Pancreas (tissue), 10 donors: Measurements from ENCODE around the gene HDAC4. TPM values are rescaled to one million over a fixed set of nuclear protein-coding genes. Genes with fewer than 3 reads are reported as not detected.

Source experiments
- ATAC-seq, 4 donors: fragments of 200-7000 bp; cut with Tn5 transposase; one replicate each; pipeline versions ENCODE4 v1.8.0 to v1.9.1; 2020; ENCODE audit warnings: mild to moderate bottlenecking in 4 of 4, moderate library complexity in 4 of 4
- DNase-seq, 6 donors: peaks; one replicate each; pipeline ENCODE4 v3.0.0-alpha.2; 2020
- FAIRE-seq: peaks from 2 replicates; lab custom pipeline; 2012; peaks lifted over from hg19 to GRCh38; lab: Jason Lieb, UNC
- H3K27ac ChIP-seq, 4 donors: fragments of 200-600 bp; sonication (generic); 1 replicate in 3 of 4; 2 replicates in 1 of 4; pipeline versions ENCODE4 v1.5.0 to v1.8.0; 2020
- H3K27me3 ChIP-seq, 4 donors: fragments of 200-600 bp; one replicate each; pipeline ENCODE4 v1.8.0; 2021
- H3K36me3 ChIP-seq, 3 donors: fragments of 200-600 bp; sonication (generic) in 1 of 3; one replicate each; pipeline versions ENCODE4 v1.5.0 to v1.8.0; 2020 to 2021
- H3K4me1 ChIP-seq, 3 donors: fragments of 200-600 bp; one replicate each; pipeline ENCODE4 v1.8.0; 2021
- H3K4me3 ChIP-seq, 4 donors: fragments of 200-600 bp; sonication (generic) in 2 of 4; one replicate each; pipeline versions ENCODE4 v1.5.0 to v1.8.0; 2020 to 2021
- H3K9me3 ChIP-seq, 4 donors: fragments of 200-600 bp; one replicate each; pipeline ENCODE4 v1.8.0; 2021
- CTCF ChIP-seq, 4 donors: fragments of 200-600 bp; sonication (generic) in 3 of 4; IDR thresholded peaks; one replicate each; pipeline versions ENCODE4 v1.5.0 to v1.8.0; 2021; ENCODE audit warnings: antibody characterized with exemption in 4 of 4
- WGBS, 2 donors: extraction: QIAGEN DNeasy Blood & Tissue Kit; methylation state at CpG; one replicate each; pipeline ENCODE4 v1.1.7; 2013; 5-methylcytosine and 5-hydroxymethylcytosine counted together
- intact Hi-C, 3 donors: fragments of 100-400 bp; cut with DNase I; formaldehyde crosslinking; loops; one replicate each; pipeline versions ENCODE4 v1.11.1 to v1.14.2; 2022
- polyA plus RNA-seq, 2 donors: library from polyadenylated mRNA; stranded (reverse); fragments of 200-250 nt; gene quantifications; one replicate each; pipeline ENCODE4 v1.2.3, GENCODE V29; 2013
- total RNA-seq, 6 donors: library from RNA; stranded (reverse); fragmentation: NEBNext Ultra II Directional in 4 of 6; extraction: Animal tissue kit (Norgen Biotek cat#: 25700) in 4 of 6; gene quantifications; one replicate each; pipeline versions ENCODE4 v1.2.1 to v1.2.4, GENCODE V29; 2021 to 2023
- donor health status: healthy with polysubstance abuse.
- donor health status: DM: no; HTN: no; CAD: no; lungs with moderate emphysema.
- donor health status: DM: no; HTN: no; CAD: no.
- donor health status: control.
- donor health status: control.
- donor health status: Bipolar disorder and iron deficiency.
- donor health status: DM: yes; HTN: yes; CAD: no.
- donor health status: DM: no; HTN: no; CAD: no.
- donor health status: DM: no; HTN: no; CAD: no.
- donor health status: DM: yes; HTN: yes; CAD: no.

HDAC4 gene
- total and polyA plus RNA-seq, 8 donors = 8.2 to 31.8 (median 16.6) TPM

- Histone ChIP-seq H3K36me3 (peaks cover 0 to 10% (median 0%) of the 10 kb centered on the region in 3 donors), H3K4me1 (no peaks in the 10 kb centered on the region), H3K27me3 (no peaks in the 10 kb centered on the region), H3K27ac (no peak overlapping the region), H3K9me3 (no peaks in the 10 kb centered on the region), H3K4me3 (no peak overlapping the region)
- 86 to 93% methylated on average over 19 of the region's 19 CpGs for WGBS, 2 donors
- ATAC-seq = no peak
- no peak for FAIRE-seq
- peak in 2 of 6 donors; percentile 28 to 42 for DNase-seq
- intact Hi-C loops = loop anchor here in 1 of 3 donors (5.0 kb wide), 1 partner anchor 1463 kb away; no protein-coding TSS in a partner anchor
- TF ChIP-seq CTCF (IDR thresholded peaks at IDR 0.05) = no peak
These were observed 245.6 kb downstream of the HDAC4 start for GRCh38 chr2:239154971-239155805.

- intact Hi-C loops = no loop called here
- WGBS, 2 donors = 91 to 95% methylated on average over 17 of the region's 17 CpGs
- no peak for TF ChIP-seq CTCF (IDR thresholded peaks at IDR 0.05)
- no peak overlapping the region for H3K4me3 ChIP-seq
- H3K27me3 ChIP-seq = no peaks in the 10 kb centered on the region
- H3K4me1 ChIP-seq = no peaks in the 10 kb centered on the region
- no peak for ATAC-seq
- no peak overlapping the region for H3K27ac ChIP-seq
- FAIRE-seq = no peak
- H3K9me3 ChIP-seq = no peaks in the 10 kb centered on the region
- DNase-seq = peak in 2 of 6 donors; percentile 29 to 34
- peaks cover 0 to 10% (median 0%) of the 10 kb centered on the region in 3 donors for H3K36me3 ChIP-seq
These were observed 246.8 kb downstream of the HDAC4 start for GRCh38 chr2:239153806-239154591.

GRCh38 chr2:239152916-239153305 lies 247.9 kb downstream of the HDAC4 start:
- H3K36me3 ChIP-seq = peaks cover 0 to 16% (median 0%) of the 10 kb centered on the region in 3 donors
- intact Hi-C loops = no loop called here
- TF ChIP-seq CTCF (IDR thresholded peaks at IDR 0.05) = no peak
- WGBS, 2 donors = 91 to 94% methylated on average over 7 of the region's 7 CpGs
- DNase-seq (peak in 1 of 6 donors; percentile 21), ATAC-seq (no peak), FAIRE-seq (no peak)
- no peak overlapping the region for H3K27ac ChIP-seq
- H3K4me3 ChIP-seq = no peak overlapping the region
- H3K9me3 ChIP-seq = no peaks in the 10 kb centered on the region
- no peaks in the 10 kb centered on the region for H3K4me1 ChIP-seq
- H3K27me3 ChIP-seq = no peaks in the 10 kb centered on the region

GRCh38 chr2:239152239-239152915 lies 248.4 kb downstream of the HDAC4 start:
- Histone ChIP-seq H3K36me3 (peaks cover 0 to 16% (median 0%) of the 10 kb centered on the region in 3 donors), H3K4me1 (no peaks in the 10 kb centered on the region), H3K27ac (no peak overlapping the region), H3K27me3 (no peaks in the 10 kb centered on the region), H3K4me3 (no peak overlapping the region), H3K9me3 (no peaks in the 10 kb centered on the region)
- no peak for TF ChIP-seq CTCF (IDR thresholded peaks at IDR 0.05)
- FAIRE-seq = no peak
- intact Hi-C loops = no loop called here
- peak in 1 of 6 donors; percentile 39 for DNase-seq
- WGBS, 2 donors = 91 to 94% methylated on average over 10 of the region's 10 CpGs
- ATAC-seq = no peak
